Measurements from ENCODE around the gene CEACAM18.

Gene CEACAM18

GRCh38 chr19:51467864-51468544 lies 10.3 kb upstream of the CEACAM18 start:
- peaks cover 31% of the 10 kb centered on the region for H3K79me2 ChIP-seq (ENCODE audit: insufficient read depth, low read length)
- H4K20me1 ChIP-seq (ENCODE audit: insufficient read depth, low read length, poor library complexity, severe bottlenecking), result no peaks in the 10 kb centered on the region
- no peaks in the 10 kb centered on the region for H3K36me3 ChIP-seq (ENCODE audit: insufficient read depth, low read length)
- no peaks in the 10 kb centered on the region for H3K27me3 ChIP-seq (ENCODE audit: insufficient read depth, low read length, poor library complexity, severe bottlenecking)
- H3K4me3 ChIP-seq (ENCODE audit: low read length, poor library complexity, severe bottlenecking), result peak overlapping the region; percentile 78
- peaks cover 7% of the 10 kb centered on the region; the same call in 1 of the 2 replicates for H3F3A ChIP-seq (ENCODE audit: low read depth)
- peak overlapping the region; percentile 90 for H3K9ac ChIP-seq (ENCODE audit: low read depth, low read length, poor library complexity, severe bottlenecking)
- peak overlapping the region; percentile 90 for H3K4me2 ChIP-seq (ENCODE audit: low read depth, low read length, poor library complexity, severe bottlenecking)
- H3K4me1 ChIP-seq (ENCODE audit: insufficient read depth, low read length, poor library complexity, severe bottlenecking), result peaks cover 43% of the 10 kb centered on the region
- no peaks in the 10 kb centered on the region for H3K9me3 ChIP-seq (ENCODE audit: insufficient read depth, low read depth, low read length)
- TF ChIP-seq EZH2phosphoT487 (IDR thresholded peaks at IDR 0.05; ENCODE audit: borderline replicate concordance) (no peak), CTCF (conservative IDR thresholded peaks at IDR 0.05; ENCODE audit: low read length) (no peak)
- H2AFZ ChIP-seq (ENCODE audit: low read length), result no peak overlapping the region
- no peaks in the 10 kb centered on the region for H3K9me2 ChIP-seq (replicated peaks; ENCODE audit: low read depth, low read length)

GRCh38 chr19:51468545-51468920 lies 9.8 kb upstream of the CEACAM18 start:
- H3K9me2 ChIP-seq (replicated peaks; ENCODE audit: low read depth, low read length), result no peaks in the 10 kb centered on the region
- peaks cover 7% of the 10 kb centered on the region; the same call in 1 of the 2 replicates for H3F3A ChIP-seq (ENCODE audit: low read depth)
- H3K27me3 ChIP-seq (ENCODE audit: insufficient read depth, low read length, poor library complexity, severe bottlenecking), result no peaks in the 10 kb centered on the region
- no peaks in the 10 kb centered on the region for H3K9me3 ChIP-seq (ENCODE audit: insufficient read depth, low read depth, low read length)
- peak overlapping the region; percentile 90 for H3K9ac ChIP-seq (ENCODE audit: low read depth, low read length, poor library complexity, severe bottlenecking)
- peaks cover 41% of the 10 kb centered on the region for H3K4me1 ChIP-seq (ENCODE audit: insufficient read depth, low read length, poor library complexity, severe bottlenecking)
- H4K20me1 ChIP-seq (ENCODE audit: insufficient read depth, low read length, poor library complexity, severe bottlenecking), result no peaks in the 10 kb centered on the region
- peak overlapping the region; percentile 78 for H3K4me3 ChIP-seq (ENCODE audit: low read length, poor library complexity, severe bottlenecking)
- no peak overlapping the region for H2AFZ ChIP-seq (ENCODE audit: low read length)
- TF ChIP-seq EZH2phosphoT487 (IDR thresholded peaks at IDR 0.05; ENCODE audit: borderline replicate concordance) (no peak), CTCF (conservative IDR thresholded peaks at IDR 0.05; ENCODE audit: low read length) (no peak)
- H3K4me2 ChIP-seq (ENCODE audit: low read depth, low read length, poor library complexity, severe bottlenecking), result peak overlapping the region; percentile 90
- no peaks in the 10 kb centered on the region for H3K36me3 ChIP-seq (ENCODE audit: insufficient read depth, low read length)
- H3K79me2 ChIP-seq (ENCODE audit: insufficient read depth, low read length), result peaks cover 31% of the 10 kb centered on the region

GRCh38 chr19:51469162-51469561 lies 9.2 kb upstream of the CEACAM18 start:
- no peak overlapping the region for H2AFZ ChIP-seq (ENCODE audit: low read length)
- peak overlapping the region; percentile 90 for H3K9ac ChIP-seq (ENCODE audit: low read depth, low read length, poor library complexity, severe bottlenecking)
- H4K20me1 ChIP-seq (ENCODE audit: insufficient read depth, low read length, poor library complexity, severe bottlenecking), result no peaks in the 10 kb centered on the region
- no peaks in the 10 kb centered on the region for H3K9me3 ChIP-seq (ENCODE audit: insufficient read depth, low read depth, low read length)
- TF ChIP-seq EZH2phosphoT487 (IDR thresholded peaks at IDR 0.05; ENCODE audit: borderline replicate concordance) (no peak), CTCF (conservative IDR thresholded peaks at IDR 0.05; ENCODE audit: low read length) (no peak)
- peak overlapping the region; percentile 90 for H3K4me2 ChIP-seq (ENCODE audit: low read depth, low read length, poor library complexity, severe bottlenecking)
- H3F3A ChIP-seq (ENCODE audit: low read depth), result peaks cover 7% of the 10 kb centered on the region; the same call in 1 of the 2 replicates
- H3K79me2 ChIP-seq (ENCODE audit: insufficient read depth, low read length), result peaks cover 31% of the 10 kb centered on the region
- no peaks in the 10 kb centered on the region for H3K9me2 ChIP-seq (replicated peaks; ENCODE audit: low read depth, low read length)
- no peaks in the 10 kb centered on the region for H3K27me3 ChIP-seq (ENCODE audit: insufficient read depth, low read length, poor library complexity, severe bottlenecking)
- H3K4me1 ChIP-seq (ENCODE audit: insufficient read depth, low read length, poor library complexity, severe bottlenecking), result peaks cover 41% of the 10 kb centered on the region
- peak overlapping the region; percentile 78 for H3K4me3 ChIP-seq (ENCODE audit: low read length, poor library complexity, severe bottlenecking)
- H3K36me3 ChIP-seq (ENCODE audit: insufficient read depth, low read length), result no peaks in the 10 kb centered on the region

All from Loucy (cell line).